Upper lobe of left lung (tissue), 4 donors: ENCODE data around the gene MCFD2.

Source experiments
- EP300 ChIP-seq, 4 donors: sonication (generic); formaldehyde crosslinking; IDR thresholded peaks; one replicate each; pipeline ENCODE4 v1.5.1; 2017; ENCODE audit warnings: antibody characterized with exemption in 4 of 4, control low read depth in 2 of 4
- POLR2A ChIP-seq, 4 donors: fragments of 450-650 bp; IDR thresholded peaks; one replicate each; pipeline ENCODE4 v1.5.1; 2016 to 2017; ENCODE audit warnings: antibody characterized with exemption in 4 of 4, mild to moderate bottlenecking in 2 of 4
- TF ChIP-seq, protein P1 (sequence below), 6 experiments: fragments of 450-650 bp in 4 of 6; fragments of 200-600 bp in 2 of 6; sonication (generic) in 2 of 6; IDR thresholded peaks; one replicate each; pipeline ENCODE4 v1.5.1; 2016 to 2019; ENCODE audit warnings: antibody characterized with exemption in 6 of 6

DNA sequence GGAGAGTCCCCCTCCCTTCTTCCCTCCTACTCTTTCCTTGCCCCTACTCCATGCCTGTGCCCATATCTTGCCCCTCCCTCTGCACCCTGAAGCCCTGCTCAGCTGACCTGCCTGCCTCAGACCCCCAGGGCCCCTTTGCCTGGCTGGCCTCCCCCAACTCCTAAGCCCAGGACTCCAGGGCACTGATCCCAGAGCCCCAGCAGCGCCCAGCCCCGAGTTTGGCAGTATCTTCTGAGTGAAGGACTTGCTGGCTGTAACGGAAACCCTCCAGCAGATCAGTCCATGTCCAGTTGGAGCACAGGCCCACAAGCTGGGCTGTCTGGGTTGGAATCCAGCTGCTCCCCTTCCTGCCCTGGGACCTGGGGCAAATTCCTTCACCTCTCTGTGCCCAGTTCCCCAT, 46.0 kb downstream of the MCFD2 start:
- TF ChIP-seq, protein P1, sequence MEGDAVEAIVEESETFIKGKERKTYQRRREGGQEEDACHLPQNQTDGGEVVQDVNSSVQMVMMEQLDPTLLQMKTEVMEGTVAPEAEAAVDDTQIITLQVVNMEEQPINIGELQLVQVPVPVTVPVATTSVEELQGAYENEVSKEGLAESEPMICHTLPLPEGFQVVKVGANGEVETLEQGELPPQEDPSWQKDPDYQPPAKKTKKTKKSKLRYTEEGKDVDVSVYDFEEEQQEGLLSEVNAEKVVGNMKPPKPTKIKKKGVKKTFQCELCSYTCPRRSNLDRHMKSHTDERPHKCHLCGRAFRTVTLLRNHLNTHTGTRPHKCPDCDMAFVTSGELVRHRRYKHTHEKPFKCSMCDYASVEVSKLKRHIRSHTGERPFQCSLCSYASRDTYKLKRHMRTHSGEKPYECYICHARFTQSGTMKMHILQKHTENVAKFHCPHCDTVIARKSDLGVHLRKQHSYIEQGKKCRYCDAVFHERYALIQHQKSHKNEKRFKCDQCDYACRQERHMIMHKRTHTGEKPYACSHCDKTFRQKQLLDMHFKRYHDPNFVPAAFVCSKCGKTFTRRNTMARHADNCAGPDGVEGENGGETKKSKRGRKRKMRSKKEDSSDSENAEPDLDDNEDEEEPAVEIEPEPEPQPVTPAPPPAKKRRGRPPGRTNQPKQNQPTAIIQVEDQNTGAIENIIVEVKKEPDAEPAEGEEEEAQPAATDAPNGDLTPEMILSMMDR (IDR thresholded peaks at IDR 0.05), result no peak
- TF ChIP-seq POLR2A (IDR thresholded peaks at IDR 0.05) (no peak), EP300 (IDR thresholded peaks at IDR 0.05) (no peak)
